DND-41 (cell line): Measurements from ENCODE around the gene MACROD2.

Experiments
- CTCF ChIP-seq: IDR thresholded peaks from 2 replicates; pipeline ENCODE4 v1.5.1; 2012; ENCODE audit warnings: borderline replicate concordance, low read length, moderate library complexity, mild to moderate bottlenecking; ENCODE audit not compliant: poor library complexity, severe bottlenecking; ENCODE audit errors: extremely low read depth
- EZH2 ChIP-seq: IDR thresholded peaks from 3 replicates; pipeline ENCODE4 v1.6.1; 2012; ENCODE audit warnings: borderline replicate concordance, low read depth, mild to moderate bottlenecking, moderate library complexity, low read length, inconsistent platforms; ENCODE audit not compliant: severe bottlenecking

- no peak for TF ChIP-seq CTCF
- no peak for TF ChIP-seq EZH2
These were observed 1103.8 kb downstream of the MACROD2 start for GRCh38 chr20:15099130-15099529.
